Osteoblast (primary cell): ENCODE data around the gene QRICH1. TPM values are rescaled to one million over a fixed set of nuclear protein-coding genes. Genes with fewer than 3 reads are reported as not detected.

Experiments
- DNase-seq: peaks from one replicate; pipeline ENCODE4 v3.0.0; 2011; ENCODE audit warnings: low spot score, mixed read lengths; ENCODE audit not compliant: insufficient read length; ENCODE audit errors: missing footprints
- H2AFZ ChIP-seq: 2 replicates; pipeline ENCODE4 v1.6.0; 2011; ENCODE audit warnings: mild to moderate bottlenecking, low read length
- H3K27ac ChIP-seq: 2 replicates; pipeline ENCODE4 v1.5.1; 2011; ENCODE audit warnings: mild to moderate bottlenecking, low read depth, low read length, moderate library complexity
- H3K27me3 ChIP-seq: 2 replicates; pipeline ENCODE4 v1.6.0; 2012; ENCODE audit warnings: mild to moderate bottlenecking, control low read depth, inconsistent platforms, low read length, moderate library complexity; ENCODE audit not compliant: insufficient read depth
- H3K36me3 ChIP-seq: 2 replicates; pipeline ENCODE4 v1.5.1; 2011; ENCODE audit warnings: mild to moderate bottlenecking, low read length, control low read depth, moderate library complexity; ENCODE audit not compliant: insufficient read depth
- H3K4me1 ChIP-seq: 2 replicates; pipeline ENCODE4 v1.5.1; 2011; ENCODE audit warnings: mild to moderate bottlenecking, low read length, control low read depth, moderate library complexity; ENCODE audit not compliant: insufficient read depth
- H3K4me2 ChIP-seq: 2 replicates; pipeline ENCODE4 v1.6.0; 2011; ENCODE audit warnings: mild to moderate bottlenecking, low read length; ENCODE audit not compliant: insufficient read depth
- H3K4me3 ChIP-seq: fragments of 200-600 bp; sonication (generic); 3 replicates; pipeline ENCODE4 v1.5.1; 2012; ENCODE audit warnings: mild to moderate bottlenecking, low read length, inconsistent platforms; ENCODE audit not compliant: insufficient read depth
- H3K79me2 ChIP-seq: 2 replicates; pipeline ENCODE4 v1.6.0; 2012; ENCODE audit warnings: mild to moderate bottlenecking, low read length, control low read depth, inconsistent platforms; ENCODE audit not compliant: insufficient read depth
- H3K9me3 ChIP-seq: 2 replicates; pipeline ENCODE4 v1.5.1; 2011; ENCODE audit warnings: low read depth, low read length, control low read depth
- H4K20me1 ChIP-seq: 2 replicates; pipeline ENCODE4 v1.6.0; 2012; ENCODE audit warnings: mild to moderate bottlenecking, low read length, control low read depth; ENCODE audit not compliant: insufficient read depth
- CTCF ChIP-seq: IDR thresholded peaks from 2 replicates; pipeline ENCODE4 v1.5.1; 2011; ENCODE audit warnings: mild to moderate bottlenecking, low read depth, low read length, moderate library complexity; ENCODE audit errors: extremely low read depth
- total RNA-seq: library from RNA; depleted of rRNA; stranded (reverse); fragments of >200 nt; gene quantifications from 2 replicates; pipeline ENCODE4 v1.2.3, GENCODE V29; 2012

QRICH1 gene
- total RNA-seq, 1 donor, result 167 TPM

- Histone ChIP-seq H3K4me2 (peak within 1 kb of the TSS; percentile 90), H2AFZ (peak within 1 kb of the TSS; percentile 66), H4K20me1 (peaks cover 33% of the 10 kb centered on the region), H3K79me2 (peaks cover 60% of the 10 kb centered on the region), H3K4me3 (peak within 1 kb of the TSS; percentile 92), H3K9me3 (no peaks in the 10 kb centered on the region), H3K4me1 (peaks cover 30% of the 10 kb centered on the region), H3K27ac (peak within 1 kb of the TSS; percentile 65), H3K27me3 (no peaks in the 10 kb centered on the region), H3K36me3 (peaks cover 33% of the 10 kb centered on the region)
- TF ChIP-seq CTCF, result no peak
- DNase-seq, result peak; percentile 93
These were observed 75.7 kb downstream of the QRICH1 start, which contains the start of gene DALRD3 for GRCh38 chr3:49017971-49018706. DALRD3 (minus strand) TSS chr3:49018580; CDS start chr3:49018564, 16 bp downstream.

GRCh38 chr3:49017229-49017970, 76.5 kb downstream of the QRICH1 start:
- no peak for TF ChIP-seq CTCF
- H3K4me1 ChIP-seq, result peaks cover 22% of the 10 kb centered on the region
- peak overlapping the region; percentile 90 for H3K4me2 ChIP-seq
- H3K4me3 ChIP-seq, result peak overlapping the region; percentile 92
- H3K27me3 ChIP-seq, result no peaks in the 10 kb centered on the region
- H3K79me2 ChIP-seq, result peaks cover 60% of the 10 kb centered on the region
- peak; percentile 78 for DNase-seq
- H3K9me3 ChIP-seq, result no peaks in the 10 kb centered on the region
- H3K36me3 ChIP-seq, result peaks cover 33% of the 10 kb centered on the region
- H4K20me1 ChIP-seq, result peaks cover 33% of the 10 kb centered on the region
- peak overlapping the region; percentile 28 for H3K27ac ChIP-seq
- H2AFZ ChIP-seq, result peak overlapping the region; percentile 66

GRCh38 chr3:49016414-49017228, 77.2 kb downstream of the QRICH1 start:
- H3K36me3 ChIP-seq, result peaks cover 38% of the 10 kb centered on the region
- peaks cover 21% of the 10 kb centered on the region for H3K4me1 ChIP-seq
- H4K20me1 ChIP-seq, result peaks cover 39% of the 10 kb centered on the region
- H3K4me3 ChIP-seq, result peak overlapping the region; percentile 92
- no peak overlapping the region for H3K27ac ChIP-seq
- H2AFZ ChIP-seq, result no peak overlapping the region
- H3K4me2 ChIP-seq, result peak overlapping the region; percentile 90
- H3K9me3 ChIP-seq, result no peaks in the 10 kb centered on the region
- DNase-seq, result peak; percentile 80
- no peak for TF ChIP-seq CTCF
- peaks cover 64% of the 10 kb centered on the region for H3K79me2 ChIP-seq
- no peaks in the 10 kb centered on the region for H3K27me3 ChIP-seq
